SK-N-SH (cell line): ENCODE results near the gene DLGAP5.

Source experiments
- EP300 ChIP-seq, 2 experiments: IDR thresholded peaks; 2 replicates each; pipeline versions ENCODE4 v1.4.0 to v1.6.1; 2012; ENCODE audit warnings: borderline replicate concordance in 1 of 2, low read depth in 1 of 2, low read length in 1 of 2
- FOXM1 ChIP-seq: IDR thresholded peaks from 2 replicates; pipeline ENCODE4 v1.4.0; 2012; ENCODE audit warnings: low read depth, mild to moderate bottlenecking
- RFX5 ChIP-seq: IDR thresholded peaks from 2 replicates; pipeline ENCODE4 v1.6.1; 2012; ENCODE audit warnings: mild to moderate bottlenecking, improper control_type of control experiment, low read length

DNA sequence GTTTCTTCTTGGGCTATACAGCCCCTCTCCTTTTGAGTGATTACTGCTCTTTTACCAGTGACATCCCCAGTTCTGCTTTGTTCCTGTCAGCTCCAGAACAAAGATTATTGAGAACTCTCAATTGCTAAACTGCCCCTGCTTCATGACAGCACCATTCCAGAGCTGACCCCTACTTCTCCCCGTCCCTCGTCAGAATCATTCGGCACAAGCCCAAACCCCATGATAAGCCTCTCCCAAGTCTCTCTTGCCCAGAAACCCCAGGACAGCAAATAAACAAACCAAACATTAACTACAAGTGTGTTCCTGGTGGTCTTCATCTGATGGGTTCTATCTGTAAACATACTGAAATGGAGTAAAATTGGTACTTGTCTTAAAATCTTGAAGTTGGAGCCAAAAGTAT lies 9.3 kb upstream of the DLGAP5 start:
- TF ChIP-seq FOXM1: no peak
- no peak for TF ChIP-seq EP300 (IDR thresholded peaks at IDR 0.05; ENCODE audit: borderline replicate concordance in 1 of 2, low read depth in 1 of 2, low read length in 1 of 2)
- TF ChIP-seq RFX5: no peak
